Measurements from ENCODE around the gene MYLK3.

- TF ChIP-seq POLR2A (IDR thresholded peaks at IDR 0.05; ENCODE audit: low read depth, low read length): no peak
- TF ChIP-seq POLR2AphosphoS5 (IDR thresholded peaks at IDR 0.05; ENCODE audit: low read depth, low read length): no peak
- TF ChIP-seq TAF1 (IDR thresholded peaks at IDR 0.05; ENCODE audit: borderline replicate concordance, low read depth, low read length): no peak
These were observed 15.6 kb downstream of the MYLK3 start for GRCh38 chr16:46732561-46732960.
